IMR-90 (cell line): ENCODE measurements around the gene PARP1. TPM values are rescaled to one million over a fixed set of nuclear protein-coding genes. Genes with fewer than 3 reads are reported as not detected.

Experiments
- ATAC-seq: fragments of 200-7000 bp; cut with Tn5 transposase; 2 replicates; pipeline ENCODE4 v1.9.1; 2020; ENCODE audit warnings: low read depth, mild to moderate bottlenecking, moderate library complexity
- BruUV-seq: library from RNA; stranded (reverse); fragments of 400-500 nt; replicated peaks from 2 replicates; lab custom pipeline; 2021; lab: Mats Ljungman, UMichigan
- CTCF ChIA-PET: fragments of 300-600 bp; formaldehyde crosslinking; extraction: SDS; loops from one replicate; lab custom pipeline; 2021; ENCODE audit warnings: antibody characterized with exemption; lab: Yijun Ruan, JAX
- POLR2A ChIA-PET: fragments of 300-600 bp; sonication (Branson Sonifier 250); formaldehyde crosslinking; loops from one replicate; lab custom pipeline; 2022; ENCODE audit warnings: antibody characterized with exemption; ENCODE audit not compliant: unreplicated experiment; lab: Charles Lee
- DNase-seq: peaks from one replicate; pipeline ENCODE4 v3.0.0; 2013
- H2AFZ ChIP-seq: replicated peaks from 2 replicates; pipeline ENCODE3; 2013; ENCODE audit warnings: low read length, mild to moderate bottlenecking; ENCODE audit not compliant: poor library complexity
- H2AK5ac ChIP-seq: 2 replicates; pipeline ENCODE4 v1.6.1; 2013; ENCODE audit warnings: low read depth, low read length, inconsistent platforms
- H2AK9ac ChIP-seq: replicated peaks from 2 replicates; pipeline ENCODE3; 2013; ENCODE audit warnings: mild to moderate bottlenecking, low read depth, low read length, moderate library complexity; ENCODE audit not compliant: poor library complexity
- H2BK120ac ChIP-seq: 2 replicates; pipeline ENCODE4 v1.6.1; 2013; ENCODE audit warnings: low read depth, low read length, inconsistent platforms
- H2BK15ac ChIP-seq: 3 replicates; pipeline ENCODE4 v1.6.1; 2013; ENCODE audit warnings: low read depth, low read length, inconsistent platforms
- H2BK20ac ChIP-seq: 2 replicates; pipeline ENCODE4 v1.6.1; 2013; ENCODE audit warnings: low read depth, mild to moderate bottlenecking, inconsistent platforms, low read length, moderate library complexity
- H2BK5ac ChIP-seq: 2 replicates; pipeline ENCODE4 v1.6.1; 2013; ENCODE audit warnings: mild to moderate bottlenecking, low read depth, low read length, inconsistent platforms; ENCODE audit not compliant: poor library complexity, severe bottlenecking
- H3K14ac ChIP-seq: replicated peaks from 2 replicates; pipeline ENCODE4 v1.6.1; 2013; ENCODE audit warnings: low read depth, low read length, inconsistent platforms
- H3K18ac ChIP-seq: 2 replicates; pipeline ENCODE4 v1.6.1; 2013; ENCODE audit warnings: low read depth, low read length, control low read depth
- H3K23ac ChIP-seq: 2 replicates; pipeline ENCODE4 v1.6.1; 2013; ENCODE audit warnings: low read depth, low read length, inconsistent platforms
- H3K27ac ChIP-seq: 2 replicates; pipeline ENCODE4 v1.5.1; 2013; ENCODE audit warnings: mild to moderate bottlenecking, control low read depth, low read length; ENCODE audit not compliant: insufficient read depth
- H3K27me3 ChIP-seq: 2 replicates; pipeline ENCODE4 v1.6.1; 2013; ENCODE audit warnings: low read length; ENCODE audit not compliant: control insufficient read depth, insufficient read depth
- H3K36me3 ChIP-seq: 2 replicates; pipeline ENCODE4 v1.6.1; 2013; ENCODE audit warnings: low read length, mixed read lengths; ENCODE audit not compliant: control insufficient read depth, insufficient read depth
- H3K4ac ChIP-seq: 2 replicates; pipeline ENCODE4 v1.6.1; 2013; ENCODE audit warnings: low read depth, low read length, inconsistent platforms
- H3K4me1 ChIP-seq: 2 replicates; pipeline ENCODE4 v1.6.1; 2013; ENCODE audit warnings: low read length, mixed read lengths; ENCODE audit not compliant: control insufficient read depth, insufficient read depth
- H3K4me2 ChIP-seq: 2 replicates; pipeline ENCODE4 v1.6.1; 2013; ENCODE audit warnings: low read depth, mild to moderate bottlenecking, control low read depth, low read length, moderate library complexity
- H3K4me3 ChIP-seq: 2 replicates; pipeline ENCODE4 v1.5.1; 2013; ENCODE audit warnings: low read depth, mild to moderate bottlenecking, control low read depth, low read length, moderate library complexity; ENCODE audit not compliant: insufficient read depth
- H3K56ac ChIP-seq: 2 replicates; pipeline ENCODE4 v1.6.1; 2013; ENCODE audit warnings: low read length, inconsistent platforms; ENCODE audit not compliant: insufficient read depth; ENCODE audit errors: extremely low read depth
- H3K79me1 ChIP-seq, 2 experiments: 2 replicates each; pipeline ENCODE4 v1.6.1; 2013; ENCODE audit warnings: low read length in 2 of 2, inconsistent platforms in 1 of 2, low read depth in 1 of 2
- H3K9ac ChIP-seq: 2 replicates; pipeline ENCODE4 v1.6.1; 2013; ENCODE audit warnings: low read depth, low read length, control low read depth
- H3K9me1 ChIP-seq: 2 replicates; pipeline ENCODE4 v1.6.1; 2013; ENCODE audit warnings: low read length, inconsistent platforms; ENCODE audit not compliant: insufficient read depth
- H3K9me3 ChIP-seq: 2 replicates; pipeline ENCODE4 v1.6.1; 2013; ENCODE audit warnings: low read length; ENCODE audit not compliant: control insufficient read depth, insufficient read depth
- H4K20me1 ChIP-seq: 2 replicates; pipeline ENCODE4 v1.6.1; 2013; ENCODE audit warnings: low read length, inconsistent platforms; ENCODE audit not compliant: insufficient read depth
- H4K5ac ChIP-seq: 2 replicates; pipeline ENCODE4 v1.6.1; 2013; ENCODE audit warnings: mild to moderate bottlenecking, low read depth, low read length, control low read depth
- H4K8ac ChIP-seq, 2 experiments: 2 replicates each; pipeline ENCODE4 v1.6.1; 2013; ENCODE audit warnings: low read depth in 2 of 2, low read length in 2 of 2, control low read depth in 1 of 2, inconsistent platforms in 1 of 2
- H4K91ac ChIP-seq: 2 replicates; pipeline ENCODE4 v1.6.1; 2013; ENCODE audit warnings: low read depth, low read length, inconsistent platforms; ENCODE audit not compliant: insufficient read depth
- CEBPB ChIP-seq: IDR thresholded peaks from 2 replicates; pipeline ENCODE4 v1.6.1; 2012; ENCODE audit warnings: low read depth, low read length, improper control_type of control experiment
- MAZ ChIP-seq: IDR thresholded peaks from 2 replicates; pipeline ENCODE4 v1.6.1; 2012; ENCODE audit warnings: low read depth, mild to moderate bottlenecking, low read length, improper control_type of control experiment, moderate library complexity, borderline replicate concordance
- POLR2A ChIP-seq: IDR thresholded peaks from 2 replicates; pipeline ENCODE4 v1.6.1; 2012; ENCODE audit warnings: mild to moderate bottlenecking, low read depth, low read length
- SMC3 ChIP-seq: fragments of 150-350 bp; IDR thresholded peaks from 2 replicates; pipeline ENCODE4 v1.6.1; 2016; ENCODE audit warnings: low read depth, mild to moderate bottlenecking, antibody characterized with exemption, low read length, moderate library complexity
- WGBS, 2 experiments: methylation state at CpG; one replicate each; pipeline versions ENCODE4 v1.1.5 to v1.1.7; 2013; ENCODE audit warnings: missing lambda C conversion rate in 2 of 2; ENCODE audit not compliant: insufficient read length in 1 of 2; ENCODE audit errors: extremely low coverage in 2 of 2; 5-methylcytosine and 5-hydroxymethylcytosine counted together
- dilution Hi-C: fragments of 300-500 bp; cut with HindIII; formaldehyde crosslinking; loops from one replicate; pipeline ENCODE4 v1.14.3; 2018; ENCODE audit warnings: low sequenced_read_pairs; ENCODE audit not compliant: unreplicated experiment
- in situ Hi-C: fragments of 300-500 bp; cut with MboI; formaldehyde crosslinking; loops from 3 replicates; pipeline ENCODE4 v1.14.3; 2019; ENCODE audit warnings: low sequenced_read_pairs, inconsistent platforms, mixed read lengths
- intact Hi-C: fragments of 100-400 bp; cut with micrococcal nuclease; formaldehyde crosslinking; loops from 2 replicates; pipeline ENCODE4 v1.10.0; 2022
- polyA plus RNA-seq, 3 experiments: library from polyadenylated mRNA; depleted of rRNA; stranded (reverse); fragments of >200 nt; gene quantifications; 2 replicates each; pipeline ENCODE4 v1.2.3, GENCODE V29; 2012; ENCODE audit warnings: low replicate concordance in 1 of 3
- total RNA-seq: library from RNA; depleted of rRNA; stranded (reverse); fragments of >200 nt; gene quantifications from 2 replicates; pipeline ENCODE4 v1.2.3, GENCODE V29; 2012

The PARP1 gene
- total and polyA plus RNA-seq, 2 of the 4 experiments (the other 2 are of a cell fraction): 86.5 to 105 TPM

DNA sequence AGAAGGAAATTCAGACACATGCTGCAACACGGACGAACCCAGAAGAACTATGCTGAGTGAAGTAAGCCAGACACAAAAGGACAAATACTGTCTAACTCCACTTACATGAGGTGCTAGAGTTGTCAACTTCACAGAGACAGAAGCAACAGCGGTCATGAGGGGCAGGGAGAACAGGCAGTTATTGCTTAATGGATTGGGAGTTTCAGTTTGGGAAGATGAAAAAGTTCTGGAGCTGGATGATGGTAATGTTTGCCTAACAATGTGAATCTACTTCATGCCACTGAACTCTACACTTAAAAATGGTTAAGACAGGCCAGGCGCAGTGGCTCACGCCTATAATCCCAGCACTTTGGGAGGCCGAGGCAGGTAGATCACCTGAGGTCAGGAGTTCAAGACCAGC is 12.1 kb downstream of the PARP1 start (continued):
- TF ChIP-seq MAZ (no peak), SMC3 (no peak), POLR2A (no peak), CEBPB (no peak)

DNA sequence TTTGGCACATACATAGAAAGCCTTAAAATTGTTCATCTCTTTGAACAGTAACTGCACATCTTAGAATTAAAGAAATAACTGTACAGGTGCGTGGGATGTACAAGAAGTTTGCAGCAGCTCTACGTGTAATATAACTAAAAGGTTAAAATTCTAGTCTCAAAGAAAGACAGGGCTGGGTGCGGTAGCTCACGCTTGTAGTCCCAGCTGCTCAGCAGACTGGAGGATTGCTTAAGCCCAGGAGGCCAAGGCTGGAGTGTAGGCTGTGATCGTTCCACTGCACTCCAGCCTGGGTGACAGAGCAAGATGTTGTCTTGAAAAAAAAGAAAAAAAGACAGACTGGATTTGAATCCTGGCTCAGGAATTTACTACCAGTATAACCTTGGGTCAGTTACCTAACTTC is 13.4 kb downstream of the PARP1 start:
- H3K9me3 ChIP-seq: no peaks in the 10 kb centered on the region
- H3K79me1 ChIP-seq: peaks cover 34 to 40% of the 10 kb centered on the region in 2 experiments; a peak in 3 of 4 replicates
- CTCF ChIA-PET: interaction anchor here (1.0 kb wide), 2 partner anchors 13 to 232 kb away, joined by 3 to 4 read pairs; no protein-coding TSS in a partner anchor
- no peak overlapping the region for H4K5ac ChIP-seq
- no peak for ATAC-seq
- no peak overlapping the region for H3K9ac ChIP-seq
- H3K56ac ChIP-seq: no peak overlapping the region
- H4K8ac ChIP-seq: no peak overlapping the region
- H3K4me1 ChIP-seq: no peaks in the 10 kb centered on the region
- no peak overlapping the region for H3K27ac ChIP-seq
- H3K18ac ChIP-seq: no peak overlapping the region
- no peak overlapping the region for H2AFZ ChIP-seq
- H3K4me3 ChIP-seq: no peak overlapping the region
- peaks cover 8% of the 10 kb centered on the region; the same call in 1 of the 2 replicates for H3K9me1 ChIP-seq
- in situ Hi-C loops (no loop called here), intact Hi-C loops (no loop called here), dilution Hi-C loops (no loop called here)
- no peak overlapping the region for H3K4ac ChIP-seq
- no peak overlapping the region for H2AK9ac ChIP-seq
- no peak for TF ChIP-seq CEBPB
- DNase-seq: no peak
- H4K20me1 ChIP-seq: no peaks in the 10 kb centered on the region; the same call in 1 of the 2 replicates
- no TSS peak for BruUV-seq
- POLR2A ChIA-PET: no interaction called here
- H4K91ac ChIP-seq: no peak overlapping the region
- H2BK5ac ChIP-seq: no peak overlapping the region
- no peak overlapping the region for H3K4me2 ChIP-seq
- no peak overlapping the region for H2BK20ac ChIP-seq
- H3K23ac ChIP-seq: no peak overlapping the region
- no peak overlapping the region for H2AK5ac ChIP-seq
- H3K27me3 ChIP-seq: no peaks in the 10 kb centered on the region
- no CpG with 5 or more reads among the region's 5 CpGs for WGBS, 2 experiments
- H2BK15ac ChIP-seq: no peak overlapping the region
- H3K14ac ChIP-seq: no peak overlapping the region
- no peak overlapping the region for H2BK120ac ChIP-seq
- peaks cover 32% of the 10 kb centered on the region for H3K36me3 ChIP-seq
